Measurements from ENCODE around the gene DLG2.

- no peak for TF ChIP-seq MAFF (IDR thresholded peaks at IDR 0.05; ENCODE audit: low read length)
- TF ChIP-seq, protein P1, sequence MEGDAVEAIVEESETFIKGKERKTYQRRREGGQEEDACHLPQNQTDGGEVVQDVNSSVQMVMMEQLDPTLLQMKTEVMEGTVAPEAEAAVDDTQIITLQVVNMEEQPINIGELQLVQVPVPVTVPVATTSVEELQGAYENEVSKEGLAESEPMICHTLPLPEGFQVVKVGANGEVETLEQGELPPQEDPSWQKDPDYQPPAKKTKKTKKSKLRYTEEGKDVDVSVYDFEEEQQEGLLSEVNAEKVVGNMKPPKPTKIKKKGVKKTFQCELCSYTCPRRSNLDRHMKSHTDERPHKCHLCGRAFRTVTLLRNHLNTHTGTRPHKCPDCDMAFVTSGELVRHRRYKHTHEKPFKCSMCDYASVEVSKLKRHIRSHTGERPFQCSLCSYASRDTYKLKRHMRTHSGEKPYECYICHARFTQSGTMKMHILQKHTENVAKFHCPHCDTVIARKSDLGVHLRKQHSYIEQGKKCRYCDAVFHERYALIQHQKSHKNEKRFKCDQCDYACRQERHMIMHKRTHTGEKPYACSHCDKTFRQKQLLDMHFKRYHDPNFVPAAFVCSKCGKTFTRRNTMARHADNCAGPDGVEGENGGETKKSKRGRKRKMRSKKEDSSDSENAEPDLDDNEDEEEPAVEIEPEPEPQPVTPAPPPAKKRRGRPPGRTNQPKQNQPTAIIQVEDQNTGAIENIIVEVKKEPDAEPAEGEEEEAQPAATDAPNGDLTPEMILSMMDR (IDR thresholded peaks at IDR 0.05 in 2 of 3, conservative IDR thresholded peaks at IDR 0.05 in 1 of 3; ENCODE audit: insufficient read depth in 2 of 3, low read depth in 1 of 3, low read length in 3 of 3): no peak
- TF ChIP-seq ZC3H11A (IDR thresholded peaks at IDR 0.05; ENCODE audit: low read depth, low read length): no peak
- TF ChIP-seq EZH2 (IDR thresholded peaks at IDR 0.05; ENCODE audit: borderline replicate concordance, low read depth, low read length): no peak
- TF ChIP-seq ZNF124 (CRISPR knock-in tag; IDR thresholded peaks at IDR 0.05): no peak
- TF ChIP-seq TAF1 (IDR thresholded peaks at IDR 0.05; ENCODE audit: control insufficient read depth, extremely low read depth, insufficient read depth, low read length, severe bottlenecking): no peak
- no peak for TF ChIP-seq SP2 (IDR thresholded peaks at IDR 0.05; ENCODE audit: extremely low read depth, low read depth, low read length, poor library complexity, severe bottlenecking)
- TF ChIP-seq TCF7 (IDR thresholded peaks at IDR 0.05; ENCODE audit: borderline replicate concordance): no peak
These were observed 1489.6 kb downstream of the DLG2 start for GRCh38 chr11:84137505-84137904.

Data from K562 (cell line).